ENCODE measurements around the gene TBC1D9.
A peak's percentile ranks its signal among the peaks of the same experiment; 100 is the strongest.

TBC1D9 gene

GRCh38 chr4:140690093-140690492 lies 66.1 kb downstream of the TBC1D9 start:
- Histone ChIP-seq H3K36me3 (replicated peaks in 1 of 2; ENCODE audit: control insufficient read depth in 2 of 2, insufficient read depth in 2 of 2, low read length in 2 of 2) (peaks cover 3 to 12% of the 10 kb centered on the region in 2 donors), H2AFZ (ENCODE audit: low read length) (no peak overlapping the region), H2BK5ac (ENCODE audit: low read length) (no peak overlapping the region), H3K4me1 (ENCODE audit: control insufficient read depth in 2 of 2, insufficient read depth in 1 of 2, low read depth in 1 of 2, low read length in 2 of 2) (peaks cover 2 to 5% of the 10 kb centered on the region in 2 donors), H2BK120ac (ENCODE audit: low read depth, low read length) (no peak overlapping the region), H3K14ac (ENCODE audit: low read length) (no peak overlapping the region), H3K4me3 (ENCODE audit: low read length in 2 of 2) (no peak overlapping the region), H2BK15ac (ENCODE audit: low read length) (no peak overlapping the region), H2BK12ac (ENCODE audit: low read length) (no peak overlapping the region), H3K4ac (ENCODE audit: low read length) (no peak overlapping the region), H3K4me2 (ENCODE audit: insufficient read depth, low read length, poor library complexity, severe bottlenecking) (no peak overlapping the region), H3K18ac (ENCODE audit: low read length) (no peak overlapping the region), H3K9me3 (replicated peaks in 1 of 2; ENCODE audit: control insufficient read depth in 2 of 2, insufficient read depth in 1 of 2, low read depth in 1 of 2, low read length in 2 of 2) (no peaks in the 10 kb centered on the region), H3K27me3 (ENCODE audit: control insufficient read depth in 3 of 3, insufficient read depth in 3 of 3, low read depth in 1 of 3, low read length in 3 of 3) (no peaks in the 10 kb centered on the region), H3K9ac (ENCODE audit: low read depth, low read length, poor library complexity) (no peak overlapping the region), H3K23ac (ENCODE audit: low read depth, low read length, poor library complexity) (no peak overlapping the region), H3K27ac (replicated peaks; ENCODE audit: low read length) (no peak overlapping the region), H4K8ac (ENCODE audit: low read depth, low read length) (no peak overlapping the region), H2AK5ac (ENCODE audit: low read depth, low read length) (no peak overlapping the region), H3K79me1 (ENCODE audit: low read depth, low read length) (peaks cover 2% of the 10 kb centered on the region), H4K91ac (ENCODE audit: low read depth, low read length, poor library complexity) (no peak overlapping the region)
- WGBS, 2 donors (ENCODE audit: extremely low coverage in 2 of 2, insufficient read length in 2 of 2, insufficient replicate concordance in 1 of 2) = no CpG with 5 or more reads among the region's 1 CpG
- no peak for DNase-seq (ENCODE audit: low spot score)

- Histone ChIP-seq H3K4me1 (ENCODE audit: control insufficient read depth in 2 of 2, insufficient read depth in 1 of 2, low read depth in 1 of 2, low read length in 2 of 2) (peaks cover 2 to 5% of the 10 kb centered on the region in 2 donors), H3K4ac (ENCODE audit: low read length) (no peak overlapping the region), H3K27ac (replicated peaks; ENCODE audit: low read length) (no peak overlapping the region), H3K18ac (ENCODE audit: low read length) (no peak overlapping the region), H3K4me3 (ENCODE audit: low read length in 2 of 2) (no peak overlapping the region), H3K36me3 (replicated peaks in 1 of 2; ENCODE audit: control insufficient read depth in 2 of 2, insufficient read depth in 2 of 2, low read length in 2 of 2) (peaks cover 2 to 15% of the 10 kb centered on the region in 2 donors), H3K23ac (ENCODE audit: low read depth, low read length, poor library complexity) (no peak overlapping the region), H3K9ac (ENCODE audit: low read depth, low read length, poor library complexity) (no peak overlapping the region), H3K4me2 (ENCODE audit: insufficient read depth, low read length, poor library complexity, severe bottlenecking) (no peak overlapping the region), H2AK5ac (ENCODE audit: low read depth, low read length) (no peak overlapping the region), H2BK15ac (ENCODE audit: low read length) (no peak overlapping the region), H3K79me1 (ENCODE audit: low read depth, low read length) (peaks cover 2% of the 10 kb centered on the region), H4K8ac (ENCODE audit: low read depth, low read length) (no peak overlapping the region), H4K91ac (ENCODE audit: low read depth, low read length, poor library complexity) (no peak overlapping the region), H3K9me3 (replicated peaks in 1 of 2; ENCODE audit: control insufficient read depth in 2 of 2, insufficient read depth in 1 of 2, low read depth in 1 of 2, low read length in 2 of 2) (no peaks in the 10 kb centered on the region), H2AFZ (ENCODE audit: low read length) (no peak overlapping the region), H2BK12ac (ENCODE audit: low read length) (no peak overlapping the region), H2BK5ac (ENCODE audit: low read length) (no peak overlapping the region), H2BK120ac (ENCODE audit: low read depth, low read length) (no peak overlapping the region), H3K14ac (ENCODE audit: low read length) (no peak overlapping the region), H3K27me3 (ENCODE audit: control insufficient read depth in 3 of 3, insufficient read depth in 3 of 3, low read depth in 1 of 3, low read length in 3 of 3) (no peaks in the 10 kb centered on the region)
- no CpG with 5 or more reads among the region's 3 CpGs for WGBS, 2 donors (ENCODE audit: extremely low coverage in 2 of 2, insufficient read length in 2 of 2, insufficient replicate concordance in 1 of 2)
- DNase-seq (ENCODE audit: low spot score) = no peak
These were observed 66.6 kb downstream of the TBC1D9 start for GRCh38 chr4:140689623-140690022.

- Histone ChIP-seq H2BK15ac (ENCODE audit: low read length) (no peak overlapping the region), H2AFZ (ENCODE audit: low read length) (no peak overlapping the region), H2BK5ac (ENCODE audit: low read length) (no peak overlapping the region), H3K4me2 (ENCODE audit: insufficient read depth, low read length, poor library complexity, severe bottlenecking) (no peak overlapping the region), H2BK120ac (ENCODE audit: low read depth, low read length) (no peak overlapping the region), H3K36me3 (replicated peaks in 1 of 2; ENCODE audit: control insufficient read depth in 2 of 2, insufficient read depth in 2 of 2, low read length in 2 of 2) (peaks cover 2 to 21% of the 10 kb centered on the region in 2 donors), H3K27ac (replicated peaks; ENCODE audit: low read length) (no peak overlapping the region), H4K8ac (ENCODE audit: low read depth, low read length) (no peak overlapping the region), H3K9me3 (replicated peaks in 1 of 2; ENCODE audit: control insufficient read depth in 2 of 2, insufficient read depth in 1 of 2, low read depth in 1 of 2, low read length in 2 of 2) (no peaks in the 10 kb centered on the region), H3K79me1 (ENCODE audit: low read depth, low read length) (peaks cover 2% of the 10 kb centered on the region), H3K18ac (ENCODE audit: low read length) (peak overlapping the region; percentile 2), H3K27me3 (ENCODE audit: control insufficient read depth in 3 of 3, insufficient read depth in 3 of 3, low read depth in 1 of 3, low read length in 3 of 3) (no peaks in the 10 kb centered on the region), H4K91ac (ENCODE audit: low read depth, low read length, poor library complexity) (no peak overlapping the region), H3K4me1 (ENCODE audit: control insufficient read depth in 2 of 2, insufficient read depth in 1 of 2, low read depth in 1 of 2, low read length in 2 of 2) (peaks cover 2 to 5% of the 10 kb centered on the region in 2 donors), H3K9ac (ENCODE audit: low read depth, low read length, poor library complexity) (no peak overlapping the region), H3K4ac (ENCODE audit: low read length) (no peak overlapping the region), H2BK12ac (ENCODE audit: low read length) (no peak overlapping the region), H3K14ac (ENCODE audit: low read length) (no peak overlapping the region), H2AK5ac (ENCODE audit: low read depth, low read length) (no peak overlapping the region), H3K4me3 (ENCODE audit: low read length in 2 of 2) (no peak overlapping the region), H3K23ac (ENCODE audit: low read depth, low read length, poor library complexity) (no peak overlapping the region)
- no peak for DNase-seq (ENCODE audit: low spot score)
- WGBS, 2 donors (ENCODE audit: extremely low coverage in 2 of 2, insufficient read length in 2 of 2, insufficient replicate concordance in 1 of 2) = no CpG with 5 or more reads among the region's 6 CpGs
These were observed 67.2 kb downstream of the TBC1D9 start for GRCh38 chr4:140688711-140689598.

GRCh38 chr4:140686796-140687195 lies 69.4 kb downstream of the TBC1D9 start:
- Histone ChIP-seq H2BK15ac (ENCODE audit: low read length) (no peak overlapping the region), H3K14ac (ENCODE audit: low read length) (no peak overlapping the region), H4K91ac (ENCODE audit: low read depth, low read length, poor library complexity) (no peak overlapping the region), H3K4me2 (ENCODE audit: insufficient read depth, low read length, poor library complexity, severe bottlenecking) (no peak overlapping the region), H4K8ac (ENCODE audit: low read depth, low read length) (no peak overlapping the region), H2BK5ac (ENCODE audit: low read length) (no peak overlapping the region), H3K79me1 (ENCODE audit: low read depth, low read length) (peaks cover 2% of the 10 kb centered on the region), H3K27ac (replicated peaks; ENCODE audit: low read length) (no peak overlapping the region), H3K4me3 (ENCODE audit: low read length in 2 of 2) (no peak overlapping the region), H2AFZ (ENCODE audit: low read length) (no peak overlapping the region), H3K27me3 (ENCODE audit: control insufficient read depth in 3 of 3, insufficient read depth in 3 of 3, low read depth in 1 of 3, low read length in 3 of 3) (no peaks in the 10 kb centered on the region), H3K4me1 (ENCODE audit: control insufficient read depth in 2 of 2, insufficient read depth in 1 of 2, low read depth in 1 of 2, low read length in 2 of 2) (peaks cover 2 to 5% of the 10 kb centered on the region in 2 donors), H3K9ac (ENCODE audit: low read depth, low read length, poor library complexity) (no peak overlapping the region), H3K36me3 (replicated peaks in 1 of 2; ENCODE audit: control insufficient read depth in 2 of 2, insufficient read depth in 2 of 2, low read length in 2 of 2) (peaks cover 2 to 36% of the 10 kb centered on the region in 2 donors), H3K18ac (ENCODE audit: low read length) (no peak overlapping the region), H2AK5ac (ENCODE audit: low read depth, low read length) (no peak overlapping the region), H2BK120ac (ENCODE audit: low read depth, low read length) (no peak overlapping the region), H2BK12ac (ENCODE audit: low read length) (no peak overlapping the region), H3K23ac (ENCODE audit: low read depth, low read length, poor library complexity) (no peak overlapping the region), H3K9me3 (replicated peaks in 1 of 2; ENCODE audit: control insufficient read depth in 2 of 2, insufficient read depth in 1 of 2, low read depth in 1 of 2, low read length in 2 of 2) (no peaks in the 10 kb centered on the region), H3K4ac (ENCODE audit: low read length) (no peak overlapping the region)
- no peak for DNase-seq (ENCODE audit: low spot score)
